A673 (cell line): ENCODE data around the gene NPLOC4. TPM values are rescaled to one million over a fixed set of nuclear protein-coding genes. Genes with fewer than 3 reads are reported as not detected.
"Not testable (repeated sequence)": the region's sequence is repeated elsewhere in the genome, so short reads cannot be mapped to it uniquely, and the experiment has no call there.

Experiments
- BruUV-seq: library from RNA; stranded (reverse); fragments of 400-500 nt; replicated peaks from 2 replicates; lab custom pipeline; 2021; lab: Mats Ljungman, UMichigan
- CTCF ChIA-PET: fragments of 300-600 bp; sonication (Branson Sonifier 250); formaldehyde crosslinking; loops from one replicate; lab custom pipeline; 2022; ENCODE audit warnings: antibody characterized with exemption; lab: Charles Lee
- POLR2A ChIA-PET: fragments of 300-600 bp; sonication (Branson Sonifier 250); formaldehyde crosslinking; loops from one replicate; lab custom pipeline; 2022; ENCODE audit warnings: antibody characterized with exemption; ENCODE audit not compliant: low non-redundant PET; lab: Charles Lee
- DNase-seq: peaks from one replicate; pipeline ENCODE4 v3.0.0-alpha.2; 2015; ENCODE audit warnings: low spot score
- H3K27ac ChIP-seq: fragments of 200-600 bp; sonication (generic); 2 replicates; pipeline ENCODE4 v1.5.1; 2016; ENCODE audit warnings: mixed run types, low read depth, mild to moderate bottlenecking, mixed read lengths, antibody characterized with exemption, low read length; ENCODE audit not compliant: poor library complexity, severe bottlenecking
- H3K27me3 ChIP-seq: fragments of 200-600 bp; sonication (generic); replicated peaks from 2 replicates; pipeline ENCODE4 v1.6.1; 2017; ENCODE audit warnings: mixed run types, low read depth, mild to moderate bottlenecking, mixed read lengths, antibody characterized with exemption, low read length; ENCODE audit not compliant: insufficient read depth, poor library complexity
- H3K36me3 ChIP-seq: fragments of 200-600 bp; sonication (generic); 2 replicates; pipeline ENCODE4 v1.6.1; 2016; ENCODE audit warnings: mixed run types, mild to moderate bottlenecking, mixed read lengths, antibody characterized with exemption, low read length; ENCODE audit not compliant: insufficient read depth, poor library complexity, severe bottlenecking
- H3K4me1 ChIP-seq: fragments of 200-600 bp; sonication (generic); 2 replicates; pipeline ENCODE4 v1.6.1; 2017; ENCODE audit warnings: mixed run types, mild to moderate bottlenecking, mixed read lengths, antibody characterized with exemption, low read length; ENCODE audit not compliant: insufficient read depth, poor library complexity, severe bottlenecking
- H3K4me3 ChIP-seq: fragments of 200-600 bp; sonication (generic); 2 replicates; pipeline ENCODE4 v1.5.1; 2016; ENCODE audit warnings: low read depth, mixed run types, mild to moderate bottlenecking, mixed read lengths, low read length; ENCODE audit not compliant: poor library complexity, severe bottlenecking
- H3K9me3 ChIP-seq: fragments of 200-600 bp; sonication (generic); 2 replicates; pipeline ENCODE4 v1.6.1; 2016; ENCODE audit warnings: mixed run types, low read depth, mild to moderate bottlenecking, mixed read lengths, antibody characterized with exemption, low read length; ENCODE audit not compliant: poor library complexity, severe bottlenecking
- EZH2 ChIP-seq: fragments of 200-600 bp; sonication (generic); IDR thresholded peaks from 2 replicates; pipeline ENCODE4 v1.6.1; 2017; ENCODE audit warnings: borderline replicate concordance, low read depth, mild to moderate bottlenecking, mixed read lengths, antibody characterized with exemption, low read length; ENCODE audit not compliant: poor library complexity, severe bottlenecking
- intact Hi-C: fragments of 100-400 bp; cut with micrococcal nuclease; formaldehyde crosslinking; loops from one replicate; pipeline ENCODE4 v1.10.0; 2022; ENCODE audit not compliant: unreplicated experiment
- total RNA-seq: library from RNA; stranded (reverse); gene quantifications from 2 replicates; pipeline ENCODE4 v1.2.3, GENCODE V29; 2021
- TF ChIP-seq, protein P1 (sequence below): fragments of 300-800, 200-600 bp; sonication (generic); conservative IDR thresholded peaks from 2 replicates; pipeline ENCODE4 v1.5.1; 2017; ENCODE audit warnings: low read depth, mild to moderate bottlenecking, antibody characterized with exemption, low read length, moderate library complexity, mixed read lengths

Gene NPLOC4
- total RNA-seq, 1 experiment from 2014 or later: 195 TPM

- ChIA-PET POLR2A (interaction anchor here (0.6 kb wide), 1 partner anchor 307 kb away, joined by 3 read pairs; no protein-coding TSS in a partner anchor), CTCF (no interaction called here)
- Histone ChIP-seq H3K9me3 (no peaks in the 10 kb centered on the region), H3K4me3 (no peak overlapping the region), H3K27me3 (peaks cover 11% of the 10 kb centered on the region), H3K27ac (no peak overlapping the region), H3K4me1 (no peaks in the 10 kb centered on the region), H3K36me3 (no peaks in the 10 kb centered on the region)
- intact Hi-C loops: no loop called here
- TF ChIP-seq EZH2: no peak
- TF ChIP-seq, protein P1, sequence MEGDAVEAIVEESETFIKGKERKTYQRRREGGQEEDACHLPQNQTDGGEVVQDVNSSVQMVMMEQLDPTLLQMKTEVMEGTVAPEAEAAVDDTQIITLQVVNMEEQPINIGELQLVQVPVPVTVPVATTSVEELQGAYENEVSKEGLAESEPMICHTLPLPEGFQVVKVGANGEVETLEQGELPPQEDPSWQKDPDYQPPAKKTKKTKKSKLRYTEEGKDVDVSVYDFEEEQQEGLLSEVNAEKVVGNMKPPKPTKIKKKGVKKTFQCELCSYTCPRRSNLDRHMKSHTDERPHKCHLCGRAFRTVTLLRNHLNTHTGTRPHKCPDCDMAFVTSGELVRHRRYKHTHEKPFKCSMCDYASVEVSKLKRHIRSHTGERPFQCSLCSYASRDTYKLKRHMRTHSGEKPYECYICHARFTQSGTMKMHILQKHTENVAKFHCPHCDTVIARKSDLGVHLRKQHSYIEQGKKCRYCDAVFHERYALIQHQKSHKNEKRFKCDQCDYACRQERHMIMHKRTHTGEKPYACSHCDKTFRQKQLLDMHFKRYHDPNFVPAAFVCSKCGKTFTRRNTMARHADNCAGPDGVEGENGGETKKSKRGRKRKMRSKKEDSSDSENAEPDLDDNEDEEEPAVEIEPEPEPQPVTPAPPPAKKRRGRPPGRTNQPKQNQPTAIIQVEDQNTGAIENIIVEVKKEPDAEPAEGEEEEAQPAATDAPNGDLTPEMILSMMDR: no peak
- no TSS peak for BruUV-seq
- DNase-seq: peak; percentile 42
These were observed 102.5 kb downstream of the NPLOC4 start for GRCh38 chr17:81534157-81535006.

GRCh38 chr17:81533339-81534141 lies 103.4 kb downstream of the NPLOC4 start:
- POLR2A ChIA-PET: interaction anchor here (0.6 kb wide), 1 partner anchor 306 kb away, joined by 3 read pairs; no protein-coding TSS in a partner anchor
- no peaks in the 10 kb centered on the region for H3K36me3 ChIP-seq

GRCh38 chr17:81532490-81533287 lies 104.2 kb downstream of the NPLOC4 start:
- intact Hi-C loops: no loop called here
- POLR2A ChIA-PET: no interaction called here
- TF ChIP-seq, protein P1: no peak
- TF ChIP-seq EZH2: no peak
- Histone ChIP-seq H3K27me3 (peaks cover 22% of the 10 kb centered on the region), H3K4me1 (no peaks in the 10 kb centered on the region), H3K27ac (no peak overlapping the region), H3K4me3 (no peak overlapping the region), H3K36me3 (no peaks in the 10 kb centered on the region), H3K9me3 (no peaks in the 10 kb centered on the region)
- BruUV-seq: no TSS peak
- CTCF ChIA-PET: no interaction called here
- DNase-seq: no peak

More at GRCh38 chr17:81533339-81534141, 103.4 kb downstream of the NPLOC4 start:
- Histone ChIP-seq H3K4me1 (no peaks in the 10 kb centered on the region), H3K27me3 (peaks cover 13% of the 10 kb centered on the region), H3K27ac (no peak overlapping the region), H3K9me3 (no peaks in the 10 kb centered on the region), H3K4me3 (no peak overlapping the region)
- TF ChIP-seq, protein P1: no peak
- CTCF ChIA-PET: no interaction called here
- BruUV-seq: no TSS peak
- DNase-seq: no peak
- intact Hi-C loops: no loop called here

DNA sequence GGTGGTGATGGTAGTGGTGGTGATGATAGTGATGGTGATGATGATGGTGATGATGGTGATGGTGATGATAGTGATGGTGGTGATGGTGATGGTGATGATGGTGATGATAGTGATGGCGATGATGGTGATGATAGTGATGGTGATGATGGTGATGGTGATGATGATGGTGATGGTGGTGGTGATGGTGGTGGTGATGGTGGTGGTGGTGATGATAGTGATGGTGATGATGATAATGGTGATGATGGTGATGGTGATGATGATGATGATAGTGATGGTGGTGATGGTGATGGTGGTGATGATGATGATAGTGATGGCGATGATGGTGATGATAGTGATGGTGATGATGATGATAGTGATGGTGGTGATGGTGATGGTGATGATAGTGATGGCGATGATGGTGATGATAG lies 104.9 kb downstream of the NPLOC4 start:
- H3K27me3 ChIP-seq: peaks cover 23% of the 10 kb centered on the region
- H3K36me3 ChIP-seq, POLR2A ChIA-PET, H3K4me3 ChIP-seq, CTCF ChIA-PET, H3K9me3 ChIP-seq, BruUV-seq, H3K27ac ChIP-seq, intact Hi-C loops, DNase-seq, H3K4me1 ChIP-seq: not testable (repeated sequence)
